Measurements from ENCODE around the gene MSANTD1. TPM values are rescaled to one million over a fixed set of nuclear protein-coding genes. Genes with fewer than 3 reads are reported as not detected.

The MSANTD1 gene
- total RNA-seq, 1 donor from 2014 or later: 1.2 TPM

GRCh38 chr4:3237266-3237665, 11.7 kb upstream of the MSANTD1 start:
- no peaks in the 10 kb centered on the region for H3K9me3 Mint-ChIP-seq
- H3K4me1 Mint-ChIP-seq: no peaks in the 10 kb centered on the region
- no peak overlapping the region for H3K4me3 Mint-ChIP-seq
- H3K27ac Mint-ChIP-seq (ENCODE audit: unreplicated experiment): peak overlapping the region; percentile 53
- no peak for DNase-seq (ENCODE audit: low read depth, low spot score)
- H3K27me3 Mint-ChIP-seq (ENCODE audit: low read depth): no peaks in the 10 kb centered on the region
- no peak for TF ChIP-seq CTCF (conservative IDR thresholded peaks at IDR 0.05)
- H3K36me3 Mint-ChIP-seq (ENCODE audit: low read depth): peaks cover 9% of the 10 kb centered on the region

GRCh38 chr4:3237712-3238560, 11.0 kb upstream of the MSANTD1 start:
- no peaks in the 10 kb centered on the region for H3K27me3 Mint-ChIP-seq (ENCODE audit: low read depth)
- no peak overlapping the region for H3K4me3 Mint-ChIP-seq
- TF ChIP-seq CTCF (conservative IDR thresholded peaks at IDR 0.05): no peak
- peak overlapping the region; percentile 54 for H3K27ac Mint-ChIP-seq (ENCODE audit: unreplicated experiment)
- no peaks in the 10 kb centered on the region for H3K4me1 Mint-ChIP-seq
- no peak for DNase-seq (ENCODE audit: low read depth, low spot score)
- no peaks in the 10 kb centered on the region for H3K9me3 Mint-ChIP-seq
- peaks cover 9% of the 10 kb centered on the region for H3K36me3 Mint-ChIP-seq (ENCODE audit: low read depth)

GRCh38 chr4:3238721-3239120, 10.2 kb upstream of the MSANTD1 start:
- Mint-ChIP-seq H3K27me3 (ENCODE audit: low read depth) (no peaks in the 10 kb centered on the region), H3K4me1 (no peaks in the 10 kb centered on the region), H3K27ac (ENCODE audit: unreplicated experiment) (peak overlapping the region; percentile 27), H3K36me3 (ENCODE audit: low read depth) (peaks cover 6% of the 10 kb centered on the region), H3K9me3 (no peaks in the 10 kb centered on the region), H3K4me3 (no peak overlapping the region)
- TF ChIP-seq CTCF (conservative IDR thresholded peaks at IDR 0.05): no peak
- no peak for DNase-seq (ENCODE audit: low read depth, low spot score)

GRCh38 chr4:3239303-3239702, 9.7 kb upstream of the MSANTD1 start:
- no peak overlapping the region for H3K4me3 Mint-ChIP-seq
- no peaks in the 10 kb centered on the region for H3K27me3 Mint-ChIP-seq (ENCODE audit: low read depth)
- TF ChIP-seq CTCF (conservative IDR thresholded peaks at IDR 0.05): no peak
- H3K27ac Mint-ChIP-seq (ENCODE audit: unreplicated experiment): no peak overlapping the region
- H3K36me3 Mint-ChIP-seq (ENCODE audit: low read depth): peaks cover 5% of the 10 kb centered on the region
- no peaks in the 10 kb centered on the region for H3K4me1 Mint-ChIP-seq
- no peak for DNase-seq (ENCODE audit: low read depth, low spot score)
- no peaks in the 10 kb centered on the region for H3K9me3 Mint-ChIP-seq

GRCh38 chr4:3239998-3240920, 8.7 kb upstream of the MSANTD1 start:
- H3K4me1 Mint-ChIP-seq: no peaks in the 10 kb centered on the region

More at GRCh38 chr4:3239998-3240920, 8.7 kb upstream of the MSANTD1 start:
- Mint-ChIP-seq H3K27ac (ENCODE audit: unreplicated experiment) (no peak overlapping the region), H3K9me3 (no peaks in the 10 kb centered on the region), H3K27me3 (ENCODE audit: low read depth) (no peaks in the 10 kb centered on the region), H3K4me3 (no peak overlapping the region), H3K36me3 (ENCODE audit: low read depth) (no peaks in the 10 kb centered on the region)
- no peak for DNase-seq (ENCODE audit: low read depth, low spot score)
- TF ChIP-seq CTCF (conservative IDR thresholded peaks at IDR 0.05): no peak

Data from neural crest cell (in vitro differentiated cells).